HG02870 (cell line): ENCODE results near the gene THBD.

ENCODE experiments used
- ATAC-seq: cut with Tn5 transposase; IDR thresholded peaks from one replicate; pipeline ENCODE4 v1.9.1; 2021; ENCODE audit warnings: mild to moderate bottlenecking, moderate library complexity; ENCODE audit not compliant: unreplicated experiment

THBD gene

GRCh38 chr20:23084845-23085365 is 35.4 kb upstream of the THBD start:
- no peak for ATAC-seq

GRCh38 chr20:23084282-23084844 is 34.9 kb upstream of the THBD start:
- no peak for ATAC-seq

- no peak for ATAC-seq
Observed at GRCh38 chr20:23083553-23084220, 34.2 kb upstream of the THBD start.

- ATAC-seq = no peak
Observed at GRCh38 chr20:23082846-23083552, 33.5 kb upstream of the THBD start.

- ATAC-seq = no peak
Observed at GRCh38 chr20:23081263-23081819, 31.9 kb upstream of the THBD start.

- no peak for ATAC-seq
Observed at GRCh38 chr20:23080521-23080920, 31.0 kb upstream of the THBD start.

GRCh38 chr20:23079926-23080325 is 30.5 kb upstream of the THBD start:
- no peak for ATAC-seq

GRCh38 chr20:23079016-23079351 is 29.5 kb upstream of the THBD start:
- no peak for ATAC-seq

GRCh38 chr20:23078351-23079015 is 29.0 kb upstream of the THBD start:
- no peak for ATAC-seq

- no peak for ATAC-seq
Observed at GRCh38 chr20:23077277-23077676, 27.8 kb upstream of the THBD start.

- ATAC-seq = no peak
Observed at GRCh38 chr20:23074052-23074451, 24.6 kb upstream of the THBD start.

GRCh38 chr20:23072892-23073586 is 23.6 kb upstream of the THBD start:
- ATAC-seq = no peak

GRCh38 chr20:23071996-23072395 is 22.5 kb upstream of the THBD start:
- no peak for ATAC-seq

- ATAC-seq = no peak
Observed at GRCh38 chr20:23071398-23071797, 21.9 kb upstream of the THBD start.

GRCh38 chr20:23069108-23069507 is 19.6 kb upstream of the THBD start:
- ATAC-seq = no peak

- ATAC-seq = no peak
Observed at GRCh38 chr20:23068283-23068682, 18.8 kb upstream of the THBD start.

- no peak for ATAC-seq
Observed at GRCh38 chr20:23066772-23067171, 17.3 kb upstream of the THBD start.

- no peak for ATAC-seq
Observed at GRCh38 chr20:23065266-23066201, 16.1 kb upstream of the THBD start.

- ATAC-seq = no peak
Observed at GRCh38 chr20:23063581-23063980, 14.1 kb upstream of the THBD start.

GRCh38 chr20:23063168-23063567 is 13.7 kb upstream of the THBD start:
- ATAC-seq = no peak
